ENCODE data around the gene FAM13C. TPM values are rescaled to one million over a fixed set of nuclear protein-coding genes. Genes with fewer than 3 reads are reported as not detected.
A peak's percentile ranks its signal among the peaks of the same experiment; 100 is the strongest.

Gene FAM13C
- total RNA-seq, 2 donors from 2014 or later: 56.7 to 66.7 TPM

DNA sequence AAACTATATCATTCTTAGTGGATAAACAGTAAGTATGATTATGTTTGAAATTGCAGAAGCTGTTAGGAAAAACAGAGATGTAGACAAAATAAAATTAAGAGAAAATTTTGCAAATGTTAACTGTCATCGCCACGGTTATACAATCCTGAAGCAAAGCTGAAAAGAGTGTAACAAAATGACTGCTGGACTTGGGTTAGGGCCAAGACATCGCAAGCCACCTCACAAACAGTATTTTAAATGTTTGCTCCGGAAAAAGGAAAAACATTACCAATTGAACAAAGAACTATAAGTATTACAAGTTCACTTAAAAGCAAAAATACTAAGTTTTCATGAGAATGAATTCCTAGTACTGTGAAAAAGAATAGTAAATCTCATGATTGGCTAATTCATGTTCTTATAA, 60.0 kb downstream of the FAM13C start:
- no peak for DNase-seq (ENCODE audit: low spot score)
- peak overlapping the region in 1 of 2 donors; percentile 73 for H3K27ac ChIP-seq
- no peaks in the 10 kb centered on the region for H3K27me3 ChIP-seq (replicated peaks; ENCODE audit: insufficient read depth)
- no peaks in the 10 kb centered on the region for H3K36me3 ChIP-seq
- H3K4me3 ChIP-seq: no peak overlapping the region
- TF ChIP-seq, protein P1, sequence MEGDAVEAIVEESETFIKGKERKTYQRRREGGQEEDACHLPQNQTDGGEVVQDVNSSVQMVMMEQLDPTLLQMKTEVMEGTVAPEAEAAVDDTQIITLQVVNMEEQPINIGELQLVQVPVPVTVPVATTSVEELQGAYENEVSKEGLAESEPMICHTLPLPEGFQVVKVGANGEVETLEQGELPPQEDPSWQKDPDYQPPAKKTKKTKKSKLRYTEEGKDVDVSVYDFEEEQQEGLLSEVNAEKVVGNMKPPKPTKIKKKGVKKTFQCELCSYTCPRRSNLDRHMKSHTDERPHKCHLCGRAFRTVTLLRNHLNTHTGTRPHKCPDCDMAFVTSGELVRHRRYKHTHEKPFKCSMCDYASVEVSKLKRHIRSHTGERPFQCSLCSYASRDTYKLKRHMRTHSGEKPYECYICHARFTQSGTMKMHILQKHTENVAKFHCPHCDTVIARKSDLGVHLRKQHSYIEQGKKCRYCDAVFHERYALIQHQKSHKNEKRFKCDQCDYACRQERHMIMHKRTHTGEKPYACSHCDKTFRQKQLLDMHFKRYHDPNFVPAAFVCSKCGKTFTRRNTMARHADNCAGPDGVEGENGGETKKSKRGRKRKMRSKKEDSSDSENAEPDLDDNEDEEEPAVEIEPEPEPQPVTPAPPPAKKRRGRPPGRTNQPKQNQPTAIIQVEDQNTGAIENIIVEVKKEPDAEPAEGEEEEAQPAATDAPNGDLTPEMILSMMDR (IDR thresholded peaks at IDR 0.05): no peak
- no peak for TF ChIP-seq POLR2A (IDR thresholded peaks at IDR 0.05)
- TF ChIP-seq POLR2AphosphoS5 (IDR thresholded peaks at IDR 0.05): no peak
- H3K9me3 ChIP-seq: no peaks in the 10 kb centered on the region
- WGBS: 69% methylated on average over 4 of the region's 4 CpGs
- intact Hi-C loops (cut with DNase I): no loop called here
- no peaks in the 10 kb centered on the region for H3K4me1 ChIP-seq (replicated peaks)

DNA sequence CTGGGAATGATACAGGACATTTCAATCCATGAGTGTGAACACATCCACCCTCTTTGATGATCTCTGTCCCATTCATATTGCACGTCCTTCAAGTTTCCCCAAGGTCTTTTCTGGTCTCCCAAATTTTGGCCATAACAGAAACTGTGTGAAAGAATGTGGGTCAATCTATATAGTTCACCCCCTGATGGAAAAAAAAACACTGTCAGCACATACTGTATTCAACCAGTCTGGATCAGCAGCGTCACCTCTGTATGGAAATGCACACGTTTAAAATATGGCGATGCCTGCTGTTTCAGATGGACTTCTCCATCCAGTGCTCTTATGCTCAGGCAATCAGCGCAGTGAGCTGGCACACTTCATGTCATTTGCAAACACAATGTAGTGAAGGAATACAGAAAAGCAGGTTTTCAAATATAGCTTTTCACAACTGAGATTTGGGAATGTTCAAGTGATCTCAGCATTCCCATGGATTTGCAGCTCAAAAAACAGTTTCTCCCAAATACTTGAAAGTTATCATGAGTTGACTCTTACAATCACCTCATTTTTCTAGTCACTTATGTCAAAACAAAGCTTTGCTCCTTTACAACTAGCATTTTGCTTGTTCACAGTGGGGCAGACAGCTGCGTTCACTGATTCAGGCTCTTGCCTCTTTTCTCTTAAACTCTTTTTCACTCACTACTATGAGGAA, 61.1 kb downstream of the FAM13C start:
- H3K9me3 ChIP-seq: no peaks in the 10 kb centered on the region
- H3K4me3 ChIP-seq: no peak overlapping the region
- H3K27ac ChIP-seq: peak overlapping the region; percentile 3 to 73
- WGBS: 91% methylated on average over 6 of the region's 6 CpGs
- intact Hi-C loops (cut with DNase I): no loop called here
- no peak for DNase-seq (ENCODE audit: low spot score)
- no peak for TF ChIP-seq POLR2AphosphoS5 (IDR thresholded peaks at IDR 0.05)
- no peak for TF ChIP-seq POLR2A (IDR thresholded peaks at IDR 0.05)
- TF ChIP-seq, protein P1 (IDR thresholded peaks at IDR 0.05): no peak
- H3K27me3 ChIP-seq (replicated peaks; ENCODE audit: insufficient read depth): no peaks in the 10 kb centered on the region
- no peaks in the 10 kb centered on the region for H3K4me1 ChIP-seq (replicated peaks)
- H3K36me3 ChIP-seq: no peaks in the 10 kb centered on the region

DNA sequence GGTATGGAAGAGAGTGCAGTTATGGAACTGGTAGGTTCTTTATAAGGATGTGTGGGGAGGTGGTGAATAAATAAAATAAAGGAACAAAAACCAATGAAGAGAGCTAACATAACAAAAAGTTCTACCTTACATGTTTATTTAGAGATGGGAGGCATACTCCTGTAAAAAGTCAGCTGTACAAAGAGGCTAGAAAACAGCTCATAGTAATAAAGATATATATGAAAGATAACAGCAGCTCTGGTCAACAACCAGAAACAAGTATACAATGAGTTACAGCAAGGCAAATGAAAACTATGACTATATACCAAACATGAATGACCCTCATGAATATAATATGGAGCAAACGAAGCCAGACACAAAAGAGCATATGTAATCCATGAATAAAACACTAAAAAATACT, 62.0 kb downstream of the FAM13C start:
- TF ChIP-seq POLR2A (IDR thresholded peaks at IDR 0.05) (no peak), POLR2AphosphoS5 (IDR thresholded peaks at IDR 0.05) (peak; percentile 76)
- peak overlapping the region; percentile 65 to 78 for H3K27ac ChIP-seq
- no peak overlapping the region for H3K4me3 ChIP-seq
- H3K27me3 ChIP-seq (replicated peaks; ENCODE audit: insufficient read depth): no peaks in the 10 kb centered on the region
- no peak for DNase-seq (ENCODE audit: low spot score)
- H3K4me1 ChIP-seq (replicated peaks): peaks cover under 1% of the 10 kb centered on the region
- 31% methylated on average over 1 of the region's 1 CpG for WGBS
- intact Hi-C loops (cut with DNase I): no loop called here
- no peaks in the 10 kb centered on the region for H3K36me3 ChIP-seq
- no peaks in the 10 kb centered on the region for H3K9me3 ChIP-seq

DNA sequence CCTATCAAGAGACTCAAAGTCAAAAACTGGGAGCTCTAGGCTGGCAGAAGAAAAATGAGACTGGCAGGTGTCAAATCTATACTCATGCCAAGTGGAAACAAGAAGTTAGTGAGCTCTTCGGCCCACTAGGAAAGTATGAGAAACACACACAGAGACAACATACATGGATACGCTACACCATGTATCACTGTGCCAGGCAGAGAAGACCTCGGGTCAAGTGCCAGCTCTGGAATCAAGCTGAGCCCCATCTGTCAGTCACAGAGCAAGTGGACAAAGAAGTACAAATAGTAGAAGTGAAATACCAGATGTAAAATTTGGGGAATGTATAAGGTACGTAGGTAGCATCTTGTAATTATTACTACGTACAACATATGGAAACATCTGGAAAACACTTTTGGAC, 62.4 kb downstream of the FAM13C start:
- TF ChIP-seq POLR2AphosphoS5 (IDR thresholded peaks at IDR 0.05) (no peak), POLR2A (IDR thresholded peaks at IDR 0.05) (no peak)
- TF ChIP-seq, protein P1 (IDR thresholded peaks at IDR 0.05): no peak
- no peaks in the 10 kb centered on the region for H3K9me3 ChIP-seq
- H3K4me3 ChIP-seq: no peak overlapping the region
- no peaks in the 10 kb centered on the region for H3K36me3 ChIP-seq
- WGBS: 74% methylated on average over 5 of the region's 5 CpGs
- peak overlapping the region; percentile 65 to 78 for H3K27ac ChIP-seq
- H3K27me3 ChIP-seq (replicated peaks; ENCODE audit: insufficient read depth): no peaks in the 10 kb centered on the region
- no peak for DNase-seq (ENCODE audit: low spot score)
- H3K4me1 ChIP-seq (replicated peaks): peaks cover 5% of the 10 kb centered on the region
- intact Hi-C loops (cut with DNase I): no loop called here

DNA sequence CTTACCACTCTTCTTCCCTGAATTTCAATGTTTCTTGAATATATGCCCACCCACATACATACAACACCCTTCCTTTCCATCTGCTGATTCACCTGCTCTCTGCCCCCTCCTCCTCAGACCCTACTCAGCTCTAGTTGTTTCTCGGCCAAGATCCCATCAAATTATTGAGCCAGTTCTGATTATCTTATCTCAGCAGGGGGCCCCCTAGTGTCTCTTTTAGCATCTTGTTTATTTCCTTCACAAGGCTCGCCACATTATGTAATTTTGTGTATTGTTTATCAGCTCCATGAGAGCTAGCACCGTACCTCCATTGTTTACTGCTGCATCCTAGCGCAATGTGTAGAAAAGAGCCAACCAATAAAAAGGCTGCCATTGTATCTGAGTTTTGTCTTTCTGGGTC, 71.9 kb downstream of the FAM13C start:
- Histone ChIP-seq H3K4me3 (no peak overlapping the region), H3K36me3 (no peaks in the 10 kb centered on the region), H3K4me1 (replicated peaks) (peaks cover 14% of the 10 kb centered on the region), H3K9me3 (no peaks in the 10 kb centered on the region), H3K27ac (peak overlapping the region in 1 of 2 donors; percentile 56), H3K27me3 (replicated peaks; ENCODE audit: insufficient read depth) (no peaks in the 10 kb centered on the region)
- no peak for DNase-seq (ENCODE audit: low spot score)
- intact Hi-C loops (cut with DNase I): no loop called here
- TF ChIP-seq POLR2AphosphoS5 (IDR thresholded peaks at IDR 0.05) (no peak), POLR2A (IDR thresholded peaks at IDR 0.05) (no peak)
- TF ChIP-seq, protein P1 (IDR thresholded peaks at IDR 0.05): no peak
- WGBS: 91% methylated on average over 4 of the region's 4 CpGs

Data from prostate gland (tissue), 2 donors.